HUES64 (cell line): ENCODE data around the gene PIP5K1B.
A peak's percentile ranks its signal among the peaks of the same experiment; 100 is the strongest.
"Not testable (repeated sequence)": the region's sequence is repeated elsewhere in the genome, so short reads cannot be mapped to it uniquely, and the experiment has no call there.

Experiments used
- H3K27ac ChIP-seq: 2 replicates; pipeline ENCODE4 v1.7.0; 2013; ENCODE audit warnings: low read depth, low read length, inconsistent platforms
- H3K27me3 ChIP-seq: 2 replicates; pipeline ENCODE4 v1.6.1; 2013; ENCODE audit warnings: mild to moderate bottlenecking, low read length; ENCODE audit not compliant: insufficient read depth
- H3K36me3 ChIP-seq: 2 replicates; pipeline ENCODE4 v1.6.1; 2013; ENCODE audit warnings: mild to moderate bottlenecking, low read length; ENCODE audit not compliant: insufficient read depth
- H3K4me1 ChIP-seq: 2 replicates; pipeline ENCODE4 v1.6.1; 2013; ENCODE audit warnings: mild to moderate bottlenecking, low read length, moderate library complexity; ENCODE audit not compliant: insufficient read depth
- H3K4me3 ChIP-seq: 2 replicates; pipeline ENCODE4 v1.5.1; 2013; ENCODE audit warnings: mild to moderate bottlenecking, low read length, moderate library complexity
- H3K9ac ChIP-seq: 2 replicates; pipeline ENCODE4 v1.6.1; 2013; ENCODE audit warnings: mild to moderate bottlenecking, low read depth, low read length
- H3K9me3 ChIP-seq: 2 replicates; pipeline ENCODE4 v1.6.1; 2013; ENCODE audit warnings: low read depth, low read length; ENCODE audit not compliant: insufficient read depth
- WGBS: fragments of 150-250, 120-280 bp; methylation state at CpG from one replicate; pipeline ENCODE4 v1.1.7; 2013; ENCODE audit warnings: missing lambda C conversion rate; 5-methylcytosine and 5-hydroxymethylcytosine counted together

Gene PIP5K1B

GRCh38 chr9:68692519-68692918, 12.5 kb upstream of the PIP5K1B start:
- no peaks in the 10 kb centered on the region for H3K9me3 ChIP-seq
- WGBS, result 95% methylated on average over 8 of the region's 8 CpGs
- no peaks in the 10 kb centered on the region for H3K27me3 ChIP-seq
- no peak overlapping the region for H3K27ac ChIP-seq
- no peak overlapping the region for H3K4me3 ChIP-seq
- peaks cover 9% of the 10 kb centered on the region for H3K4me1 ChIP-seq
- H3K36me3 ChIP-seq, result no peaks in the 10 kb centered on the region
- H3K9ac ChIP-seq, result no peak overlapping the region

GRCh38 chr9:68694125-68694524, 10.9 kb upstream of the PIP5K1B start:
- H3K27ac ChIP-seq, result no peak overlapping the region
- 90% methylated on average over 4 of the region's 4 CpGs for WGBS
- no peaks in the 10 kb centered on the region for H3K36me3 ChIP-seq
- no peak overlapping the region for H3K9ac ChIP-seq
- no peaks in the 10 kb centered on the region for H3K27me3 ChIP-seq
- H3K9me3 ChIP-seq, result no peaks in the 10 kb centered on the region
- H3K4me3 ChIP-seq, result no peak overlapping the region
- peaks cover 9% of the 10 kb centered on the region for H3K4me1 ChIP-seq

DNA sequence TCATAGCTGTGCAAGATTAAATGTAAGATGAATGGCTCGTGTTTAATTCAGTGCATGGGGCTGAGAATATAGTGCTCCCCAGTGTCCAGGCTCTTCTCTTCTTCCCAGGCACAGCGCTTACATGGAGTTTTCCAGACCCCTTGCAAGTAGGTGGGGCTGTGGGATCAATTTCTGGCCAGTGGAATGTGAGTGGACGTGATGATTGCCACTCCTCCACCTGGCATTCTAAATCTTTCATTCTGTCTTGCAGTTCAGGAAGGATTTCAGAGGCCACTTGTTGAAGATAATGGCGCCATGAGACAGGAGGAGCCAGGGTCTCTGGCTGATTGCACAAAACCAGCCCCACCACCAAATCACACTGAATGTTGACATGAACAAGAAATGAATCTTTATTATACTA, 7.2 kb upstream of the PIP5K1B start:
- no peak overlapping the region for H3K27ac ChIP-seq
- no peak overlapping the region for H3K4me3 ChIP-seq
- H3K4me1 ChIP-seq, result no peaks in the 10 kb centered on the region
- H3K9ac ChIP-seq, result no peak overlapping the region
- no peaks in the 10 kb centered on the region for H3K36me3 ChIP-seq
- H3K27me3 ChIP-seq, result peaks cover 7% of the 10 kb centered on the region; the same call in 1 of the 2 replicates
- no peaks in the 10 kb centered on the region for H3K9me3 ChIP-seq
- 89% methylated on average over 4 of the region's 4 CpGs for WGBS

GRCh38 chr9:68698943-68699509, 6.0 kb upstream of the PIP5K1B start:
- no peak overlapping the region for H3K27ac ChIP-seq
- peaks cover 19% of the 10 kb centered on the region for H3K27me3 ChIP-seq
- WGBS, result 100% methylated on average over 2 of the region's 6 CpGs
- H3K4me3 ChIP-seq, result no peak overlapping the region
- no peaks in the 10 kb centered on the region for H3K36me3 ChIP-seq
- H3K9ac ChIP-seq, result no peak overlapping the region
- H3K4me1 ChIP-seq, result 0 out of 2 replicates have a peak, but pooled peaks cover 2% of the 10 kb centered on the region
- H3K9me3 ChIP-seq, result no peaks in the 10 kb centered on the region

GRCh38 chr9:68699625-68700024, 5.4 kb upstream of the PIP5K1B start:
- H3K9ac ChIP-seq, H3K36me3 ChIP-seq, H3K4me1 ChIP-seq, H3K9me3 ChIP-seq, H3K4me3 ChIP-seq, H3K27ac ChIP-seq: not testable (repeated sequence)
- H3K27me3 ChIP-seq, result peaks cover 25% of the 10 kb centered on the region
- 100% methylated on average over 1 of the region's 2 CpGs for WGBS

- Histone ChIP-seq H3K4me1 (peaks cover 21% of the 10 kb centered on the region), H3K9me3 (no peaks in the 10 kb centered on the region), H3K27ac (no peak overlapping the region), H3K36me3 (no peaks in the 10 kb centered on the region), H3K4me3 (no peak overlapping the region), H3K9ac (no peak overlapping the region), H3K27me3 (peaks cover 46% of the 10 kb centered on the region)
- 98% methylated on average over 3 of the region's 3 CpGs for WGBS
Measured at GRCh38 chr9:68702493-68702892, 2.5 kb upstream of the PIP5K1B start.

- WGBS, result 83% methylated on average over 6 of the region's 6 CpGs
- no peak overlapping the region for H3K27ac ChIP-seq
- H3K4me1 ChIP-seq, result peaks cover 21% of the 10 kb centered on the region
- H3K9me3 ChIP-seq, result no peaks in the 10 kb centered on the region
- no peak overlapping the region for H3K9ac ChIP-seq
- H3K4me3 ChIP-seq, result no peak overlapping the region
- H3K27me3 ChIP-seq, result peaks cover 58% of the 10 kb centered on the region
- no peaks in the 10 kb centered on the region for H3K36me3 ChIP-seq
Measured at GRCh38 chr9:68703672-68704071, 1.4 kb upstream of the PIP5K1B start.

DNA sequence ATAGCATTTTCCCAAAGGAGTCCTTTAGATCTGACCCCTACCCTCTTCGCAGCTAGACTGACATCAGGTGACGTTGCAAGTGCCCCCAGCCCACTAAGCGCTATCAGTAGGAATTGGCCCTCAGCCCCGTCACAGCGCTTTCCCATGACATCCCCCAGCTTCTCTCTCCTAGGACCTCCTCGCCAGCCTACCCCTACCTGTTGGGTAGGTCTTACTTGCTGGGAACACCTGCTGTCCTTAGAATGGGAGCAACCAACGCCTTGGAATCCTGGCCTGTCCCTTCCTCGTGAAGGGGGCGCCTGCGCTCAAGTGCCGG, 584 bp upstream of the PIP5K1B start:
- Histone ChIP-seq H3K27me3 (peaks cover 61% of the 10 kb centered on the region), H3K9me3 (no peaks in the 10 kb centered on the region), H3K4me1 (peaks cover 21% of the 10 kb centered on the region), H3K36me3 (no peaks in the 10 kb centered on the region), H3K4me3 (peak overlapping the region; percentile 74), H3K9ac (peak overlapping the region; percentile 69), H3K27ac (no peak overlapping the region)
- WGBS, result 8% methylated on average over 11 of the region's 11 CpGs

DNA sequence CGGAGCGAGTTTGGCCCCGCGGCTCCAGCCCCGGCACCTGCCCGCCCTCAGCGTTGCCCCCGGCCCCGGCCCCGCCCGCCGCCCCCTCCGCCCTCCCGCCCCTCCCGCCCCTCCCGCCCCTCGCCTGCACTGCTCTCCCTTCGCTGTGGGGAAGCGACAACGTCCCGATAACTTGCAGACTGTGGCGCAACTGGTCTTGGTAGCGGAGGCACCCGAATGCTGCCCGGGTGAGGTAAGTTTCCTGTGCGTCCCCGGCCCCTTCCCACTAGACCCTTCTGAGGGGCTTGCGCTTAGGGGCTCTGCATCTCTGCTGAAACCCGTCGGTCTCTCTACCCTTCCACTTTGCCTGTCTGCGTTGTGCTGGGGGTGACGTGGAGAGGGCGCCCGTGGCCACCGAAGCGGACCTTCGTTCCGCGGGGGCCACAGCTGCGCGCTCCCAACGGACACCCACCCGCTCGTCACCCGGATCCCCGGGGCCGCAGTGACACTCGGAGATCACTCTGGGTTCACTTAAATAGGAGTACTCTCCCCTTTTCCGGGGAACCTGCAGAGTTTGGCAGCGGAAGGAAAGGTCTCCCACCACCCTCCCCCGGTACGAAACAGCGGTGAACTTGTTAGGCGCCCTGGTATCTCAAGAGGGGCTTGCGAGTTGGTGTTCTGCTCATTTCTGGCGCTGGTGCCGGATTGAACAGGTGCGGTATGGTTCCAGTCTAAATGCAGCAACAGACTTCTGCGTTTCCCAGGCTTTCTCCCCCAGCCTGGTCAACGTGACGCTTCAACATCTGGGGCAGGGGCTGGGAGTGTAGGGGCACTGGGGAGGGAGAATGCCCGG, 707 bp downstream of the PIP5K1B start:
- no peaks in the 10 kb centered on the region for H3K36me3 ChIP-seq
- peaks cover 61% of the 10 kb centered on the region for H3K27me3 ChIP-seq
- peaks cover 21% of the 10 kb centered on the region for H3K4me1 ChIP-seq
- H3K27ac ChIP-seq, result no peak overlapping the region
- peak overlapping the region; percentile 74 for H3K4me3 ChIP-seq
- peak overlapping the region; percentile 5; the same call in 1 of the 2 replicates for H3K9ac ChIP-seq
- WGBS, result under 1% methylated on average over 55 of the region's 62 CpGs
- no peaks in the 10 kb centered on the region for H3K9me3 ChIP-seq

GRCh38 chr9:68706363-68707201, 1.5 kb downstream of the PIP5K1B start:
- H3K36me3 ChIP-seq, result no peaks in the 10 kb centered on the region
- peak overlapping the region; percentile 74 for H3K4me3 ChIP-seq
- H3K27me3 ChIP-seq, result peaks cover 61% of the 10 kb centered on the region
- H3K9me3 ChIP-seq, result no peaks in the 10 kb centered on the region
- 32% methylated on average over 19 of the region's 19 CpGs for WGBS
- no peak overlapping the region for H3K27ac ChIP-seq
- no peak overlapping the region for H3K9ac ChIP-seq
- H3K4me1 ChIP-seq, result peaks cover 21% of the 10 kb centered on the region

DNA sequence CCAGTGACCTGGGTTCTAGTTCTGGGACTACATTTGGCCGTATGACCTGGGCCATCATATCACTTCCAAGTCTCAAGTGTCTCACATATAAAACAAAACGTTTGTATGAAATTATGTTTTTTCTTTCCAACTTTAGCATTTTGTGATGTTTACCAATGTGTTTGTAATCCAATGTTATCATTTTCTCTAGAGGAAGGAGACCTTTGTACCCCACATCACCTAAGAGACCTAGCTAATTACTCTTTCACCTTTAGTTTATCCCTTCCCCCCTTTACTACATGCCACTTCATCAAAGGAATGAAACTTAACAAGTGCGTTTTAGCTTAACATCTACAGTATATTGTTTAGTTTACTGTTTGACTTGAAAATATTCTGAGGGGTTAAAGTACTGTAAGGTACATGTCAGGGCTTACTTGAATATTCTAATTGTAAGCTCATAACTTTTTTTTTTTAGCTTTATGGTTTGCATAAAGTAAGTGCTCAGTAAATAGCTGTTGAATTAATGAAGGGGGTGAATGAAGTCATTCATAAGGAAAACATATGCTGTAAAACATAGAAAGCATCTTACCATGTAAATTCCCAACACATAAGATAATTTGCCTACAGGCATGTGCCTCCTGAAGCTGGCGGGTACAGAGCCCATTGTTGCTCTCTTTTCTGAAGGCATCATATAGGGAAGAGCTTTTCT, 2.9 kb downstream of the PIP5K1B start:
- Histone ChIP-seq H3K4me3 (no peak overlapping the region), H3K27ac (no peak overlapping the region), H3K36me3 (no peaks in the 10 kb centered on the region), H3K9ac (no peak overlapping the region), H3K27me3 (peaks cover 52% of the 10 kb centered on the region), H3K4me1 (peaks cover 21% of the 10 kb centered on the region), H3K9me3 (no peaks in the 10 kb centered on the region)
- WGBS, result 88% methylated on average over 2 of the region's 4 CpGs
